Fibroblast of villous mesenchyme (primary cell): ENCODE data around the gene DFFB. TPM values are rescaled to one million over a fixed set of nuclear protein-coding genes. Genes with fewer than 3 reads are reported as not detected.

Experiments
- DNase-seq: peaks from one replicate; pipeline ENCODE4 v3.0.0-alpha.2; 2010; ENCODE audit warnings: low read depth
- H3K4me3 ChIP-seq: 2 replicates; pipeline ENCODE4 v1.5.1; 2011; ENCODE audit warnings: low read depth, mild to moderate bottlenecking, low read length
- CTCF ChIP-seq: IDR thresholded peaks from 2 replicates; pipeline ENCODE4 v1.5.1; 2012; ENCODE audit warnings: low read depth, mild to moderate bottlenecking, low read length; ENCODE audit not compliant: insufficient read depth
- total RNA-seq: library from RNA; depleted of rRNA; stranded (reverse); fragments of >200 nt; gene quantifications from 2 replicates; pipeline ENCODE4 v1.2.3, GENCODE V29; 2012

DFFB gene
- total RNA-seq, 1 donor = 4.7 TPM

- TF ChIP-seq CTCF = peak; percentile 5
- DNase-seq = peak; percentile 15
- H3K4me3 ChIP-seq = no peak overlapping the region
Measured at GRCh38 chr1:3907031-3907534, 49.8 kb downstream of the DFFB start.

DNA sequence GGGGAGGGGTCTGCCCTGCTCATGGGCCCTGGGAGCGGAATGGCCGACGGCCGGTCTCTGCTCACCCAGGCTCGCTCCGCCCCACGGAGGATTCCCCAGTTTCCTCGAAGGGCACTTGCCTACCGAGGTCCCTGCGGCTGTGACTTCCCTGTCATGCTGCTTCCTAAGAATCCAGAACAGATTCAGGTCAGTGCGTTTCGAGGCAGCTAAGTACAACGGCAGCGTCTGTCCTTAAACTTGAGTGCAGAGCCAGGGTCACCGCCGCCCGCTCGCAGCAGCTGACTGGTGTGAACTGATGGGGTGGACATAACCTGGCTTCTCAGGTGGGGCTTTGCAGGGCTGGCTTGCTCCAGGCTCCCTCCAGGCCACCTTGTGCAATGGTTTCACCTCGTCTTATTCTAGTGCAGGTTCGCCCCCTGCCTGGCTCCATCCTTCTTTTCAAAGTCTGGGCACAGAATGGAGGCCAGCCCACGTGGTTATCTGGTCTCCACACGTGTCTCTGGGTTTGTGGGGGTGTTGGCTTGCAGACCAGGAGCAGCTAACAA, 50.4 kb downstream of the DFFB start:
- DNase-seq = no peak
- no peak for TF ChIP-seq CTCF
- H3K4me3 ChIP-seq = no peak overlapping the region

DNA sequence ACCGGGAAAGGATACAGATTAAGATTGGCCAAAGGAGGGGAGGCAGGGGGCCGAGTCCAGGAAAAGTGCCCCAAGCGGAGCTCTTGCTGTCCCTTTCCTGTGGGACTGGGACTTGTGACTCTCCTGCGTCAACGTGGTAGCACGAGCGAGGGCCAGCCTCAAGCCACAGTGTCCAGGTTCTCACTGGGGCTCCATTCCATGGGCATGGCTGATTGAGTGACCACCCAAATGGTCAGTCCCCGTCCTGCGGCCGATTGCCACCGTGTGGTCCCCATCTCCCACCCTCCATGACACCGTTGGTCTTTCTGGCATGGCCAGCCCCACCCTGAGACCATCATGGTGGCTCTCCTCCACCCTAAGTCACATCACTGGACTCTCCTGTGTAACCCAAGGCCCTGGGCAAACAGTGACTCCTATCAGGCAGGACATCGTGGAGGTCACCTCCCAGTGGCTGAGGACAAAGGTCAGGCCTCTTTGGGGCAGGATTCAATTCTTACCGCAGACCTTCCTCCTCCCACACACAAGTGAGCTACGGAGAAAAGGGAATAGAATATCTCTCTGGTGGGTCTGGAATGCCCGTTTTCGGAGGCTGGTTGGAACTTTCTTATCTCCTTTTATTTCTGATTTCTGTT, 51.7 kb downstream of the DFFB start:
- DNase-seq = no peak
- no peak for TF ChIP-seq CTCF
- H3K4me3 ChIP-seq = no peak overlapping the region

DNA sequence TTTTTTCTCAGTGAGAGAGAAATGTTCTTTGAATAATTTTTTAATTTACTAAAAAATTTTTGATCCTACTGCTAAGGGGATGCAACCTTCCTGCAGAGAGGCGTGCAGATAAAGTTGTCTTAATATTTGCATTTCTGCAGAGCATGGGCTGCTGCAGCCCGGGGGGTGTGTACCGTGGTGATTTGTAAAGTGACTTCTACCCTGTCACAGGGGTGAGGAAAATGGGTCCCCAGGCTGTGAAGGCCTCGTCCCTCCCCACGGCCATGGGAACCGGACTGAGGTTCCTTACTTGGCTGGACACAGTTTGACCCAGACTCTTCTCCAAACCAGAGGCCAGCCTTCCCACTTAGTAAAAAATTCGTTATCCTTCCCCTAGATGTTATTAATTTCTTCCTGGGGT, 52.3 kb downstream of the DFFB start:
- no peak for DNase-seq
- no peak overlapping the region for H3K4me3 ChIP-seq
- no peak for TF ChIP-seq CTCF

DNA sequence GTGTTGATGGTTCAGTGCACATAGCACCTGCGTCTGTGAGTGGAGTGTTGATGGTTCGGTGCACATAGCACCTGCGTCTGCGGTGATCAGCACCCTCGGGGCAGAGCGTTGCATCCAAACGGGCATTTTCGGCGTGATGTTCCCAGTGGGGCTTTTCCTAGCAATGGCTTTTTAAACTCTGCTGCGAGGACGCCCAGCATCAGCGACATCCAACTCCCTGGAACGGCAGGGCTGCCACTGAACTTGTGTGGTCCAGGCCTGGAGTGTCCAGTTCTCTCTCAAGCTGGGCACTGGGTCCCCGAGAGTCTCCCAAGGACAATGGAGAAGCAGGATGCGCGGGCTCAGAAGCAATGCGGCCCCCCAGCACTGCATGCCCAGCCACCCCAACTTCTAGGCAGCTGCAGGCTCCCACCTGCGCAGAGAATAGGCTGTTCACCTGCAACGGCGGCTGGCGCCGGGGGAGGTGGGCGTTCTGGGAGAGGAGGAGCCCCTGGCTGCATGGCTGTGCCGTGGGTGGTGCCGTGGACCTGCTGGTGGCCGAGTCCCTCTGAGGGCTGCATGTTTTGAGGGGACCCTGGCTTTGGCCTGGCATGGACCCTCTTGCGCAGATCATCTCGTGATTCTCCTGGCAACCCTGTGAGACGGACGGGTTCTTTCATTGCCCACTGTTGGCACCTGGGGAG, 52.9 kb downstream of the DFFB start:
- no peak overlapping the region for H3K4me3 ChIP-seq
- DNase-seq = no peak
- TF ChIP-seq CTCF = no peak

DNA sequence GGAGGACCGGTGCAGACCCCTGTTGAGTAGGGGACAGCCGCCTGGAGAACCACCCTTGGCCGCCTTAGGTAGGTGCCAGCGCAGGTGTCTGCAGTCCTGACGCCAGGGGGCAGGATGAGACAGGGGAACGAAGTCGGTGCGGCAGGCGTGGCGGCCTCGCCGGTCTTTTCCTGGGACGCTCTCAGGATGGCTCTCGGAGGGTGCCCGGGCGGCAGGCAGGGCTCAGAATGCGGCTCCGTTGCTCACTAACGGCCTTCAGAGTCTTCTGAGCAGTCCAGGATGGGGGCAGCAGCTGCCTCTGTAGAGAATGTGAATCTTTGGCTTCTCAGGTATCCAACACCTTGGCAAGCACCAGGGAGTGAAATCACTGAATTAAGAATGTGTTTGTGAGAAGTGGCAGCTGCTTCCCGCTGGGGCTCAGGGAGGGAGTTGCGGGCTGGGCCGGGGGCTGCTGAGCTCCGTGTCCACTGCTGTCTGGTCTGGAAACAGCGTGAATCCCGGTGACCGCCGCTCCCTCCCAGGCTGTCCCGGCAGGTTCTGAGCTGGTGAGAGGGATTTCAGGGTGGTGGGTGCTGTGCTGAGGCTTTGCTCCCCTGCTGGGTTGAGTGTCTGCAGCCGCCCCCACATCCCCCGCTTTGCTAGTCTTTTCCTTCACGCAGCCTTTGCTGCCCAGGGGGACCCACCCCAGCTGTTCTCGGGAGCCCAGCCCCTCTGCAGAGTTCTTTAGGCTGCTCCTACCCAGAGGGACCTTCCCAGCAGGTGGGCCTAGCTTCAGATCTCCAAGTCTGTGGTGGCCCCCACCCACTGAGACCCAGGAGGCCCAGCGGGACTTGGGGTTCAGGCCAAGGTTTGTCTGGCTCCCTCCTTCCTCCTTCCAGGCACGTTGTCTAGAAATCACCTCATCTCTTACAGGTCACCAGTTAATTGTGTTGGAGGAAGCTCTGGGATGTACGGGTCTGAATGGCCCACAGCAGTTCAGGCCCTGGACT, 53.9 kb downstream of the DFFB start:
- DNase-seq = peak; percentile 51
- TF ChIP-seq CTCF = peak; percentile 66

More for the DNA sequence above, 53.9 kb downstream of the DFFB start:
- H3K4me3 ChIP-seq = no peak overlapping the region
